ENCODE results near the gene KMT2B.

- TF ChIP-seq, protein P1, sequence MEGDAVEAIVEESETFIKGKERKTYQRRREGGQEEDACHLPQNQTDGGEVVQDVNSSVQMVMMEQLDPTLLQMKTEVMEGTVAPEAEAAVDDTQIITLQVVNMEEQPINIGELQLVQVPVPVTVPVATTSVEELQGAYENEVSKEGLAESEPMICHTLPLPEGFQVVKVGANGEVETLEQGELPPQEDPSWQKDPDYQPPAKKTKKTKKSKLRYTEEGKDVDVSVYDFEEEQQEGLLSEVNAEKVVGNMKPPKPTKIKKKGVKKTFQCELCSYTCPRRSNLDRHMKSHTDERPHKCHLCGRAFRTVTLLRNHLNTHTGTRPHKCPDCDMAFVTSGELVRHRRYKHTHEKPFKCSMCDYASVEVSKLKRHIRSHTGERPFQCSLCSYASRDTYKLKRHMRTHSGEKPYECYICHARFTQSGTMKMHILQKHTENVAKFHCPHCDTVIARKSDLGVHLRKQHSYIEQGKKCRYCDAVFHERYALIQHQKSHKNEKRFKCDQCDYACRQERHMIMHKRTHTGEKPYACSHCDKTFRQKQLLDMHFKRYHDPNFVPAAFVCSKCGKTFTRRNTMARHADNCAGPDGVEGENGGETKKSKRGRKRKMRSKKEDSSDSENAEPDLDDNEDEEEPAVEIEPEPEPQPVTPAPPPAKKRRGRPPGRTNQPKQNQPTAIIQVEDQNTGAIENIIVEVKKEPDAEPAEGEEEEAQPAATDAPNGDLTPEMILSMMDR (conservative IDR thresholded peaks at IDR 0.05; ENCODE audit: low read length) = no peak
- TF ChIP-seq EZH2phosphoT487 (IDR thresholded peaks at IDR 0.05; ENCODE audit: borderline replicate concordance) = no peak
Measured at GRCh38 chr19:35715355-35715809, 2.4 kb upstream of the KMT2B start.

All from Loucy (cell line).